ENCODE results near the gene TRAM2. TPM values are rescaled to one million over a fixed set of nuclear protein-coding genes. Genes with fewer than 3 reads are reported as not detected.

The TRAM2 gene
- total and polyA plus RNA-seq, 9 of the 15 experiments (the other 6 are each of a cell fraction or from before 2014, with no cell fraction given), result 2.6 to 13.3 (median 8.9) TPM

DNA sequence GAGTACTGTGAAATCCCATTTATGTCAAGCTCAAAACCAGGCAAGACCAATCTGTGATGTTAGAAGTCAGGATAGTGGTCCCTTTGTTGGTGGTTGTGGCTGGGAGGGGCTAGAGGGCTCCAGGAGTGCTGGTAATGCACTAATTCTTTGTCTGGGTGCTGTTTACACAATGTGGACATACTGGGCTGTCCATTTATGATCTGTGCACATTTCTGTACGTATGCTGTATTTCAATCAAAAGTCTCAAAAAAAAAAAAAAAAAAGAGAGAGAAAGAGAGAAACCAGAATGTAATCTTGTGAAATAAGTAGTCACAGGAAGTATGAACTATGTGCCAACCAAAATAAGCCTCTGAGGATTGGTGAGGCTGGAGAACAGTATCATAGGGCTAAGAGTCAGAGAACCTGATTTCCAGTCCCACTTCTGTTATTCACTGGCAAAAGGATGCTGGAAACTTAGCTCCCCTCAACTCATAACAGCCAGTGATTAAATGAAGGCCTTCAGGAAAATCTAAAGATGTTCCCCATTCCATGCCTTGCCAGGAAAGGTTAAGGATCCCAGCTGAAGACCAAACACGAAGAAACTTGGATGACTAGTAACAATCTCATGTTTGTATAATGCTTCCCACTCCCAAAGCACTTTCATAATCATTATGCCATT is 19.6 kb upstream of the TRAM2 start:
- Histone ChIP-seq H3K79me2 (ENCODE audit: control insufficient read depth, insufficient read depth, low read length) (no peaks in the 10 kb centered on the region), H3K4me1 (replicated peaks in 1 of 2; ENCODE audit: control insufficient read depth in 2 of 2, insufficient read depth in 2 of 2, low read length in 2 of 2) (peaks cover 0 to 14% of the 10 kb centered on the region in 2 experiments; a peak in 3 of 5 replicates), H3K9me3 (replicated peaks; ENCODE audit: control insufficient read depth, insufficient read depth, low read depth, low read length) (no peaks in the 10 kb centered on the region), H3K36me3 (ENCODE audit: control insufficient read depth, insufficient read depth, low read length) (no peaks in the 10 kb centered on the region), H4K20me1 (replicated peaks; ENCODE audit: control insufficient read depth, insufficient read depth, low read length) (no peaks in the 10 kb centered on the region), H3K4me2 (ENCODE audit: insufficient read depth, low read length) (no peak overlapping the region), H3K4me3 (no peak overlapping the region), H3K27me3 (ENCODE audit: control insufficient read depth in 2 of 2, insufficient read depth in 2 of 2, low read length in 2 of 2) (no peaks in the 10 kb centered on the region), H3K27ac (ENCODE audit: extremely low read depth, low read depth, low read length) (no peak overlapping the region), H3K9me1 (ENCODE audit: control insufficient read depth, insufficient read depth, low read length) (no peaks in the 10 kb centered on the region), H2AFZ (ENCODE audit: low read depth, low read length) (no peak overlapping the region), H3K9ac (ENCODE audit: insufficient read depth in 1 of 2, low read depth in 2 of 2, low read length in 2 of 2) (no peak overlapping the region)
- intact Hi-C loops (cut with micrococcal nuclease) (loop anchor here (5.0 kb wide), 3 partner anchors 46 to 94 kb away; no protein-coding TSS in a partner anchor), in situ Hi-C loops (cut with MboI) (loop anchor here (5.0 kb wide), 1 partner anchor 179 kb away; no protein-coding TSS in a partner anchor)
- FAIRE-seq, result no peak
- no TSS peak for BruUV-seq (replicated peaks)
- WGBS (ENCODE audit: insufficient coverage, low coverage, missing lambda C conversion rate), result 18% methylated on average over 2 of the region's 2 CpGs
- DNase-seq (ENCODE audit: extremely low read depth in 1 of 4, low spot score in 3 of 4), result no peak
- ATAC-seq, result no peak
- ChIA-PET POLR2A (interaction anchor here (1.3 to 2.4 kb wide), 2 partner anchors 16 to 179 kb away, joined by 3 to 5 read pairs; no protein-coding TSS in a partner anchor), CTCF (ENCODE audit: low intra/inter-chr PET ratio) (no interaction called here)
- TF ChIP-seq, protein P1, sequence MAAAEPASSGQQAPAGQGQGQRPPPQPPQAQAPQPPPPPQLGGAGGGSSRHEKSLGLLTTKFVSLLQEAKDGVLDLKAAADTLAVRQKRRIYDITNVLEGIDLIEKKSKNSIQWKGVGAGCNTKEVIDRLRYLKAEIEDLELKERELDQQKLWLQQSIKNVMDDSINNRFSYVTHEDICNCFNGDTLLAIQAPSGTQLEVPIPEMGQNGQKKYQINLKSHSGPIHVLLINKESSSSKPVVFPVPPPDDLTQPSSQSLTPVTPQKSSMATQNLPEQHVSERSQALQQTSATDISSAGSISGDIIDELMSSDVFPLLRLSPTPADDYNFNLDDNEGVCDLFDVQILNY (CRISPR knock-in tag; IDR thresholded peaks at IDR 0.05), result no peak
- TF ChIP-seq ZNF444 (CRISPR knock-in tag; IDR thresholded peaks at IDR 0.05) (no peak), ZNF584 (CRISPR knock-in tag; IDR thresholded peaks at IDR 0.05; ENCODE audit: low read depth) (no peak), XRCC3 (IDR thresholded peaks at IDR 0.05) (no peak), HSF4 (CRISPR knock-in tag; IDR thresholded peaks at IDR 0.05; ENCODE audit: borderline replicate concordance) (no peak), ZNF232 (CRISPR knock-in tag; IDR thresholded peaks at IDR 0.05) (no peak), NFXL1 (CRISPR knock-in tag; IDR thresholded peaks at IDR 0.05) (no peak), GABPA (tag; conservative IDR thresholded peaks at IDR 0.05; ENCODE audit: low read depth) (no peak), ETV1 (tag; conservative IDR thresholded peaks at IDR 0.05; ENCODE audit: low read depth) (no peak), EP300 (IDR thresholded peaks at IDR 0.05; ENCODE audit: low read length) (no peak), SRSF1 (IDR thresholded peaks at IDR 0.05; ENCODE audit: low read depth, low read length) (no peak), BRD4 (IDR thresholded peaks at IDR 0.05) (no peak)
- TF ChIP-seq, protein P2, sequence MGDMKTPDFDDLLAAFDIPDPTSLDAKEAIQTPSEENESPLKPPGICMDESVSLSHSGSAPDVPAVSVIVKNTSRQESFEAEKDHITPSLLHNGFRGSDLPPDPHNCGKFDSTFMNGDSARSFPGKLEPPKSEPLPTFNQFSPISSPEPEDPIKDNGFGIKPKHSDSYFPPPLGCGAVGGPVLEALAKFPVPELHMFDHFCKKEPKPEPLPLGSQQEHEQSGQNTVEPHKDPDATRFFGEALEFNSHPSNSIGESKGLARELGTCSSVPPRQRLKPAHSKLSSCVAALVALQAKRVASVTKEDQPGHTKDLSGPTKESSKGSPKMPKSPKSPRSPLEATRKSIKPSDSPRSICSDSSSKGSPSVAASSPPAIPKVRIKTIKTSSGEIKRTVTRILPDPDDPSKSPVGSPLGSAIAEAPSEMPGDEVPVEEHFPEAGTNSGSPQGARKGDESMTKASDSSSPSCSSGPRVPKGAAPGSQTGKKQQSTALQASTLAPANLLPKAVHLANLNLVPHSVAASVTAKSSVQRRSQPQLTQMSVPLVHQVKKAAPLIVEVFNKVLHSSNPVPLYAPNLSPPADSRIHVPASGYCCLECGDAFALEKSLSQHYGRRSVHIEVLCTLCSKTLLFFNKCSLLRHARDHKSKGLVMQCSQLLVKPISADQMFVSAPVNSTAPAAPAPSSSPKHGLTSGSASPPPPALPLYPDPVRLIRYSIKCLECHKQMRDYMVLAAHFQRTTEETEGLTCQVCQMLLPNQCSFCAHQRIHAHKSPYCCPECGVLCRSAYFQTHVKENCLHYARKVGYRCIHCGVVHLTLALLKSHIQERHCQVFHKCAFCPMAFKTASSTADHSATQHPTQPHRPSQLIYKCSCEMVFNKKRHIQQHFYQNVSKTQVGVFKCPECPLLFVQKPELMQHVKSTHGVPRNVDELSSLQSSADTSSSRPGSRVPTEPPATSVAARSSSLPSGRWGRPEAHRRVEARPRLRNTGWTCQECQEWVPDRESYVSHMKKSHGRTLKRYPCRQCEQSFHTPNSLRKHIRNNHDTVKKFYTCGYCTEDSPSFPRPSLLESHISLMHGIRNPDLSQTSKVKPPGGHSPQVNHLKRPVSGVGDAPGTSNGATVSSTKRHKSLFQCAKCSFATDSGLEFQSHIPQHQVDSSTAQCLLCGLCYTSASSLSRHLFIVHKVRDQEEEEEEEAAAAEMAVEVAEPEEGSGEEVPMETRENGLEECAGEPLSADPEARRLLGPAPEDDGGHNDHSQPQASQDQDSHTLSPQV (IDR thresholded peaks at IDR 0.05), result no peak
- TF ChIP-seq, protein P3, sequence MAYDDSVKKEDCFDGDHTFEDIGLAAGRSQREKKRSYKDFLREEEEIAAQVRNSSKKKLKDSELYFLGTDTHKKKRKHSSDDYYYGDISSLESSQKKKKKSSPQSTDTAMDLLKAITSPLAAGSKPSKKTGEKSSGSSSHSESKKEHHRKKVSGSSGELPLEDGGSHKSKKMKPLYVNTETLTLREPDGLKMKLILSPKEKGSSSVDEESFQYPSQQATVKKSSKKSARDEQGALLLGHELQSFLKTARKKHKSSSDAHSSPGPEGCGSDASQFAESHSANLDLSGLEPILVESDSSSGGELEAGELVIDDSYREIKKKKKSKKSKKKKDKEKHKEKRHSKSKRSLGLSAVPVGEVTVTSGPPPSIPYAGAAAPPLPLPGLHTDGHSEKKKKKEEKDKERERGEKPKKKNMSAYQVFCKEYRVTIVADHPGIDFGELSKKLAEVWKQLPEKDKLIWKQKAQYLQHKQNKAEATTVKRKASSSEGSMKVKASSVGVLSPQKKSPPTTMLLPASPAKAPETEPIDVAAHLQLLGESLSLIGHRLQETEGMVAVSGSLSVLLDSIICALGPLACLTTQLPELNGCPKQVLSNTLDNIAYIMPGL (CRISPR knock-in tag; IDR thresholded peaks at IDR 0.05), result no peak
